OCI-LY3 (cell line): ENCODE results near the gene MEX3A.

Experiments used
- CTCF ChIP-seq: fragments of 200-600, 300-600 bp; sonication (generic); IDR thresholded peaks from 2 replicates; pipeline ENCODE4 v1.5.1; 2014; ENCODE audit warnings: antibody characterized with exemption, low read length, low read depth
- EZH2phosphoT487 ChIP-seq: fragments of 200-600 bp; shearing (Covaris generic); IDR thresholded peaks from 2 replicates; pipeline ENCODE4 v1.6.1; 2018; ENCODE audit warnings: antibody characterized with exemption, mixed run types, low read depth

GRCh38 chr1:156124557-156125483 is 42.6 kb upstream of the MEX3A start:
- TF ChIP-seq CTCF (no peak), EZH2phosphoT487 (no peak)
